LoVo (cell line): ENCODE results near the gene ZNF213.
"Not testable (repeated sequence)": the region's sequence is repeated elsewhere in the genome, so short reads cannot be mapped to it uniquely, and the experiment has no call there.

Experiments used
- DNase-seq: peaks from one replicate; pipeline ENCODE4 v3.0.0-alpha.2; 2016; ENCODE audit warnings: low spot score

ZNF213 gene

DNA sequence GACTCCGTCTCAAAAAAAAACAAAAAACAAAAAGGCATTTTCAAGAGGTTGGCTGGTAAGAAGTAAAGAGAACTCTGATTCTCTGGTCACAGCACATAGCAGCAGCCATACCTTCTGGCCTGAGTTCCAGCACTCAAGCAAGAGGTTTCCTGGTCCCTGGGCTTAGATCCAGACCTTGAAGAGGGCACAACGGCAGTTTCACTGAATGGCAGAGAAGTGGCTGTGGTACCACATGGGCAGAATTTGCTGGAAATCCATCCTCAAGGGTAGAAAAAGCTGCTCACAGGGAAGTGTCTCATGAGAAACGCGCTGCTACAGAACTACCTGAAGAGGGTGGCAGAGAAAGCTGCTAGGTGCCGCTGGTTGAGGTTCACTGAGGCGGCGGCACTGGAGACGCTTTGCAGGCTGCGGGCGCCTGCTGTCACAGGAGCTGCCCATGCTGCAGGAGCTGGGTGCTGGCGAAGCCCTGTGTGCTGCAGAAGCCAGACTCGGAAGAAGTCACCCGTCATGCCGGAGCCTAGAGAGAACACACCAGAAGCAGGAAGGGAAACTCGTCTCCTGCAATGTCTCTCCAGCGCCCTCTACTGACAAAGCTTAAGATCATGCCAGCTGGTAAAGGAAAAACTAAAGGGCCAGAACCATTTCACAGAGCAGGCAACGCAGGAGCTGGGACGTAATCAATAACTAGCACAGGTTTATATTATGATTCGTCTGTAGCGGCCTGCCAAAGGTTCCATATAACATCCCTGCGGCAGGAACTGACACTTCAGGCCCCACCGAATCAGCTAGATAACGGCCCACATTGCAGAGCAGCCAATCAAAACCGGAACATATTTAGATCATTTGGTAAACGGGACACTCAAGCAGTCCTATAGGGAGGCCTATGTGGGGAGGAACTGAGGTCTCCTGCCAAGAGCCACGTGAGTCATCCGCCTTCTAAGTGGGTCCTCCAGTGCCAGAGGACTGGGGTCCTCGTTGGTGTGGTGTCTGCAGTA is 5.4 kb upstream of the ZNF213 start:
- peak; percentile 77 for DNase-seq

DNA sequence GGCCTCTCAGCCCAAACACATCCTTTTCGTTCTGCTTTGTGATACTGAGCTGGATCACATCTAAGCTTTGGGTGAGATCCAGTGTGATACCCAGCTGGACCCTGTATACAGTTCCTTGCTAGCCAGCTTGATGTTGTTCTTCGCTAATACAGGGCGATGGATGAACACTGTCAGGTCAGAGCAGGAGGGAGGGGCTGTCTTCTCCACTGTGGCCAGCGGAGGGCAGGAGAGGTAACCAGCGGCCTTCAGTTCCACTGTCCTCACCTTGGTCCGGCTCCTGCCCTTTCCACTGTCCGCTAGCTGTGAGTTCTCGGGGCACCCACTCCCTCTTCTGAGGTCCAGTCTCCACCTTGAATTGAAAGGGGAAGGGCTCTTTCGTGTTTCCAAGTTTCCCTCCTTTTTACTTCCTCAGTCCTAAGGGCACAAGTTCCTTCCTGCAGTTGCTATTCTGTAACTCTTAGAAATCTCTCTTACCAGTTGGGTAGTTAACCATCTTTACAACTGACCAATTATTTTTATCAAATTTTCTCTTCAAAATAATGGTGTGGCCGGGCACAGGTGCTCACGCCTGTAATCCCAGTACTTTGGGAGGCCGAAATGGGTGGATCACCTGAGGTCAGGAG is 3.0 kb upstream of the ZNF213 start:
- peak; percentile 34 for DNase-seq

DNA sequence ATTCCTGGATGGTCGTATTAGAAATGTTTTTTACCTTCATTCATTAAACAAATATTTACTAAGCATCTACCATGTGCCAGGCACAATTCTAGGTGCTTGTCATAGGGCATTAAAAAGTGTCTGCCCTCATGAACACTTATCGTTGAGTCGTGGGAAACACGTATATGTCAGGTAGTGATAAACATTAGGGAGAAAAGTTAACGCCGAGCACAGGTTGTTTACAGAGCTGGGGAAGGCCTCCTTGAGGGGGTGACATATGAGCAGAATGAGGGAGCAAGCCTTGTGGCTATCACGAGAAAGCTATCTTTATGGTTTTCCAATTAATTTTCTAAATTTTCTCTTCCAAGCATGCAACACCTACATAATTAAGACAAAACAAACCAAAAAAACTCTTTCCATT is 985 bp upstream of the ZNF213 start:
- no peak for DNase-seq

DNA sequence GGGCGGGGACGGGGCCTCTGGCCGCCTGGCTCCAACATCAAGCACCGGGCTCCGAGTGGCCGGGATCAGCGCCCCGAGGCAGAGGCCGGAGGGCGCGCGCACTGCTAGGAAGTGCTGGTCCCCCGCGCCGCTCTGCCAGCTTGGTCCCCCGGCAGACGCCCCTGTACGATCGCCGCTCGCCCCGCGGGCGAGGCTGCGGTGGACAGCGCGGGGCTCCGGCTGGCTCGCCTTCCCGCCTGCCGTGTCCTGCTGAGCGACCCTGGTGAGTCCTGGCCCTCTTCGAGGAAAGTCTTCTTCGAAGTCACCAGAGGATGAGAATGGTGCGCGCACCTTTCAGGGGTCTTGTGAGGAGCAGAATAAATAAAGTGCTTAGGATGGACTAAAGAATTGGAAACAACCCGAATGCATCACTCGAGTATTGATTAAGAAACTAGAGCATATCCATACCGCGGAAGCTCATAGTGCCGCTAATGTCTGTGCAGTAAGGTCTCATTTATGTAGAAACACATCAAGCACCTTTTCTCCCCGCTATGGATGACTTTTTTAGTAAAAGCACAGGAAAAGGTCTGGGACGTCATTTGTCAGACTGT is 392 bp downstream of the ZNF213 start:
- DNase-seq, result no peak

DNA sequence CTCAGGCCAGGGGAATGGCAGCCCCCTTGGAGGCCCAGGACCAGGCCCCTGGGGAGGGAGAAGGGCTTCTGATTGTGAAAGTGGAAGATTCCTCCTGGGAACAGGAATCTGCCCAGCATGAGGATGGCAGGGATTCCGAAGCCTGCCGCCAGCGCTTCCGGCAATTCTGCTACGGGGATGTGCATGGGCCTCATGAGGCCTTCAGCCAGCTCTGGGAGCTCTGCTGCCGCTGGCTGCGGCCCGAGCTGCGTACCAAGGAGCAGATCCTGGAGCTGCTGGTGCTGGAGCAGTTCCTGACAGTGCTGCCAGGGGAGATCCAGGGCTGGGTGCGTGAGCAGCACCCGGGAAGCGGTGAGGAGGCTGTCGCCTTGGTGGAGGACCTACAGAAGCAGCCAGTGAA is 2.4 kb downstream of the ZNF213 start:
- no peak for DNase-seq

DNA sequence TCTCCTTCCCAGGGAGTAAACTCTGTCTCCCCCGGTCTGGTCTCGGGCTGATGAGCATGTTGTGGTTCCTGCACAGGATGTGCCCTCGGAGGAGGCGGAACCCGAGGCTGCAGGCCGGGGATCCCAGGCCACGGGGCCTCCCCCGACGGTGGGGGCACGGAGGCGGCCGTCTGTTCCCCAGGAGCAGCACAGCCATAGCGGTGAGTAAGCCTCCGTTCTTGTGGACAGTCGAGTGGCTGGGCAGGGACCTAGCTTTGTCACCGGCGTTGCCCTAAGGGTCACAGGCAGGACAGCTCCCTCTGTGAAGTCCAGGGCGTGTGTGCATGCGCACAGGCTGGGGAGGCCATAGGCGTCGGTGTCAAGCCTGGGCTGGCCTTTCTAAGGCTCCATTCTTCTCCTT is 3.5 kb downstream of the ZNF213 start:
- DNase-seq, result no peak

DNA sequence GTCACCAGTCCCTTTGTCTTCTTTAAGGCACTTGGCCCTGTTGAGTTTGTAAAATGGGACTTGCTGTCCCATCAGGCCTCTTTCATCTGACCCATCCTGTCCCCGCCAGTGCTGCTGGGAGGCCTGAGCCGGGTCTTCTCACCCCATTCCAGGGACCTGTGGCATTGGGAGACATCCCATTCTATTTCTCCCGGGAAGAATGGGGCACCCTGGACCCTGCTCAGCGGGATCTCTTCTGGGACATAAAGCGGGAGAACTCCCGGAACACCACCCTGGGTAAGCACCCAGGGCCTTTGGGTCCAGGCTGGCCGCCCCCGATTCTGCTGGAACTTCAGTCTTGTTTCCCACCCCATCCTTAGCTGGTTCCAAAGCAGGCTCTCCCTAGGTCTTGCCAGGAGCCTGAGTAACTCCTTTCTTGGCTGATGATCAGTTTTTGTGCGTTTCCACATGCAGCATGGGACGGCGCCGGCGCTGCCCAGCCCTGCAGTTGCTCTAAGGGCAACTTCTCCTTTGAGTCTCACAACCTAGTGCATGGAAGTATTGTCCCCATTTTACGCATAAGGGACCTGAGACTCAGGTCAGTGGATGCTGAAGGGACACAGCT is 4.1 kb downstream of the ZNF213 start:
- no peak for DNase-seq

DNA sequence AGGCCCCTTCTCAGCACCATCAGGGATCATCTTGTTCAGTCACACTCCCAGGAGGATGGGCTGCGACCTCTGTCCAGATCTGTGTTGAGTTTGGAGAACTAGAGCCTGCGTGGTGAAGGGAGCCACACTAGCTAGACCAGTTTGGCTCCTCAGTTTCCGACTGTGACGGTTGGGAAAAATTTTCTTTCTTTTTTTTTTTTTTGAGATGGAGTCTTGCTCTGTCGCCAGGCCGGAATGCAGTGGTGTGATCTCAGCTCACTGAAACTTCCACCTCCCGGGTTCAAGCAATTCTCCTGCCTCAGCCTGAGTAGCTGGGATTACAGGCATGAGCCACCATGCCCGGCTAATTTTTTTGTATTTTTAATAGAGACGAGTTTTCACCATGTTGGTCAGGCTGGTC is 4.7 kb downstream of the ZNF213 start:
- DNase-seq, result not testable (repeated sequence)

DNA sequence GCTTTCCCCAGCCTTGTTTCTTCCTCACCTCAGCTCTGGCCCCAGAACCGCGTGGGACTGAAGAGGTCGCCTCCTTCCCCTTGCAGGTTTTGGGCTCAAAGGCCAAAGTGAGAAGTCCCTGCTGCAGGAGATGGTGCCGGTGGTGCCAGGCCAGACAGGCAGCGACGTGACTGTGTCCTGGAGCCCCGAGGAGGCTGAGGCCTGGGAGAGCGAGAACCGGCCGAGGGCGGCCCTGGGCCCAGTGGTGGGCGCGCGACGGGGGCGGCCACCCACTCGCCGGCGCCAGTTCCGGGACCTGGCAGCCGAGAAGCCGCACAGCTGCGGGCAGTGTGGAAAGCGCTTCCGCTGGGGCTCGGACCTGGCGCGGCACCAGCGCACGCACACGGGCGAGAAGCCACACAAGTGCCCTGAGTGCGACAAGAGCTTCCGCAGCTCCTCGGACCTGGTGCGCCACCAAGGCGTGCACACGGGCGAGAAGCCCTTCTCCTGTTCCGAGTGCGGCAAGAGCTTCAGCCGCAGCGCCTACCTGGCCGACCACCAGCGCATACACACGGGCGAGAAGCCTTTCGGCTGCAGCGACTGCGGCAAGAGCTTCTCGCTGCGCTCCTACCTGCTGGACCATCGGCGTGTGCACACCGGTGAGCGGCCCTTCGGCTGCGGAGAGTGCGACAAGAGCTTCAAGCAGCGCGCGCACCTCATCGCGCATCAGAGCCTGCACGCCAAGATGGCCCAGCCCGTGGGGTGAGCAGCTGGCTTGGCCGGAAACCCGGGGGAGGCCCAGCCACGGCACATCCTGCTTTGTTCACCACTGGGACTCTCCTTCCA is 6.0 kb downstream of the ZNF213 start:
- DNase-seq, result no peak

DNA sequence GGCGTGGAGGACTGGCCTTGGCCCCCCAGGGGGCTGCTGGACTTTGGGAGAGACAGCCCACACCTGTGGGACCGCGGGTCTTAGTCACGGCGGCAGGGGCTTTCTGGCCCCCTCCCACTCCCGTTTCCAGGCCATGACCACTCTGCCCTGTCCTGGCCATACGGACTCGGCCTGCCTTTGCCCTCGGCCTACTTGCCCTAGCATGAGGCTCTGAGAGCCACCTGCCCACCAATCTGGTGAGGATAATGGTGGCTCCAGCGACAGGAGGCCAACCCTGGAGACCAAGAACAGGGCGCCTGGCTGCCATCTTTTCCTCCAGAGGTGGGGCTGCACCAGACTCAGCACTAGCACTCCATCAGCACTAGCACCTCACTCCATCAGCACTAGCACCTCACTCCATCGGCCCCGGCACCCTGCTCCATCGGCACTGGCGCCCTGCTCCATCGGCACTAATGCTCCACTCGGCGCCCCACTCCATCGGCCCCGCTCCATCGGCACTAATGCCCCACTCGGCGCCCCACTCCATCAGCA is 7.0 kb downstream of the ZNF213 start:
- DNase-seq, result no peak

DNA sequence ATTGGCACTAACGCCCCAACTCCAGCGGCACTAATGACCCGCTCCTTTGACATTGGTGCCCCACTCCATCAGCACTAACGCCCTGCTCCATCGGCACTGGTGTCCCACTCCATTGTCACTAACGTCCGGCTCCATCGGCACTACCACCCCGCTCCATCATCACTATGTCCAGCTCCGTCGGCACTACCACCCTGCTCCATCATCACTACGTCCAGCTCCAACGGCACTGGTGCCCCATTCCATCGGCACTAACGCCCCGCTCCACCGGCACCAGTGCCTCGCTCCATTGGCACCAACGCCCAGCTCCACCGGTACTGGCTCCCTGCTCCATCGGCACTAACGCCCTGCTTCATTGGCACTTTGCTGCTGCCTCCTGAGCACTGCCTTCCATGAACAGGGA is 7.5 kb downstream of the ZNF213 start:
- no peak for DNase-seq

DNA sequence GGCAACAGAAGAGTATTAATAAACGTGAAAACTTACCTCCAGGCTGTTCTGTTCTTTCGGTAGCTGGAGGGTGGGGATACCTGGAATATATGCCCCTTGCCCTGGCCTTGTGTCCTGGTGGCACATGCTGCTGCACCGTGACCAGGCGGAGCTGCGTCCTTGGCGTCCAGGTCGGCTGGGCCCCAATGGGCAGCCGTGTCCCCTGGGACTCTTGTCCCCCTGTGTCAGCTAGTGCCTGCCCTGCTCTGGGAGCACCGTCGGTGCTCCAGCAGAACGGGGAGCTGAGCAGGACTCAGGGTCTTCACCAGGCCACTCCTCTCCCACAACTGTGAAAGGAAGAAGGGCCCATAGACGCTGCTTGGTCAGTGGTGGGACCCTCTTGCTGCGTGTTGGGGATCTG is 7.9 kb downstream of the ZNF213 start:
- DNase-seq, result no peak

DNA sequence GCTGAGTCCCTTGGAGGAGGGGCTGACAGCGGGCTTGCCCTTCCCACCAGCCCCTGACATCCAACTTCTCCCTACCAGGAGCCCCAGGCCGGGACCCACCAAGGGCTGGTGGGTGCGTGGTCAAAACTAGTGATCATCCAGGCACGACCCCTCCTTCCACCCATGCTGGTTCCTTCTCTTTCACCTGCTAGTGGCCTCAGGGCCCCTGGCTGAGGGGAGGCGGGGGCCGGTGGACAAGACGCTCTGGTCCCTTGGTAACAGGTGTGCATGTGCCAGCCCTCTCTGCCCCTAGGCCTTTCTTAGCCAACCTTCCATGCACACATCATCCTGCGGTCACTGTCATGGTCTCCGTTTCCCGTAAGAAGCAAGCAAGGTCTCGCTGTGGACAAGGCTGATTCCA is 8.4 kb downstream of the ZNF213 start:
- DNase-seq, result no peak

DNA sequence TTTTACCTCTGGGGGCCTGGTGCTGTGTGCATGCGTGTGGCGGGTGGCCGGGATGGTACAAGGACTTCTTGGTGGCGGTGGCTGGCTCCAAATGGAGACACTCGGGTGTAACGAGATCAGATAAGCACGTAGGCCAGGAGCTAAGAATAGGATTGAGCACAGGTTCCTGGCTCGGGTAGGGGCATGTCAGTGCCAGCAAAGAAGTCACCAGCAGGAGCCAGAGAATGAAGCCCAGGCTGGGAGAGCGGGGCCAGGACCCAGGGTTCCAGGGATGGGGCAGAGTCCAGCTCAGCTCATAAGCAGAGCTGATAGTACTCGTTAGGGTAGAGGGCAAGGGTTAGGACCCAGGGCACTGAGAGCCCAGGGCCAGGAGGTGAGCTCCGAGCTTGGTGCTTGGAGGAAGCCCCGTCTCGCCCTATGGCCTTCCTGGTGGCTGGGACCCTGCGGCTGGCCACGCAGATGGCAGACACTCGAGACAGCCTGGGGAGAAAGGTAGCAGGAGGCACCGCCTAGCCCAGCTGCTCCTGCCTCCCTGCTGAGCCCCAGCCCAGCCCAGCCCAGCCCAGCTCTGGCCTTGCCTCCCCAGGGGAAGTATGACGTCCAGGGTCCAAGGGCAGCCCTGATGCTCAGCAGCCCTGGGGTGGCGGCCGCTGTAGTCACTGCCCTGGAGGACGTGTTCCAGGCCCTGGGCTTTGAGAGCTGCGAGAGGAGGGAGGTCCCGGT is 8.9 kb downstream of the ZNF213 start:
- DNase-seq, result no peak

DNA sequence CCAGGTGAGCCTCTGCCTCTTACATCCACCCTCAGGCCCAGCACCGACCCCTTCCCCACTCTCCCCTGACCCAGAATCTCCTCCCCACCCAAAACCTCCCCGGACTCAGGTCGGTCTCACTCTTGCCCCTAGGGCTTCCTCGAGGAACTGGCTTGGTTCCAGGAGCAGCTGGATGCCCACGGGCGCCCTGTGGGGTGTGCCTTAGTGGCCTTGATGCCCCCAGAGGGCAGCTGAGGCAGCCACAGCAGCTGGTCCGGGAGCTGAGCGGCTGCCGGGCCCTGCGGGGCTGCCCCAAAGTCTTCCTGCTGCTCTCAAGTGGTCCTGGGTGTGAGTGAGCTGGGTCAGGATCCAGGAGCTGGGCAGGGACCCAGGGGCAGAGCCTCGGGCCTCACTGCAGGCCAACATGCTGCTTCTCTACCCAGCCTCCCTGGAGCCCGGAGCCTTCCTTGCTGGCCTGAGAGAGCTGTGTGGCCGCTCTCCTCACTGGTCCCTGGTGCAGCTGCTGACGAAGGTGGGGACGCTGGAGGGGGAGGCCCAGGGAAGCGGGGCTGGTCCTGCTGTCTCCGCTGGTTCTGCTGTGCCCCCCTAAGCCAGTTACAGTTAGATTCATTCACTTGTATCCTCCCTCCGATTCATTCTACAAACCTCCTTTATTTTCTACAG is 9.6 kb downstream of the ZNF213 start:
- no peak for DNase-seq

DNA sequence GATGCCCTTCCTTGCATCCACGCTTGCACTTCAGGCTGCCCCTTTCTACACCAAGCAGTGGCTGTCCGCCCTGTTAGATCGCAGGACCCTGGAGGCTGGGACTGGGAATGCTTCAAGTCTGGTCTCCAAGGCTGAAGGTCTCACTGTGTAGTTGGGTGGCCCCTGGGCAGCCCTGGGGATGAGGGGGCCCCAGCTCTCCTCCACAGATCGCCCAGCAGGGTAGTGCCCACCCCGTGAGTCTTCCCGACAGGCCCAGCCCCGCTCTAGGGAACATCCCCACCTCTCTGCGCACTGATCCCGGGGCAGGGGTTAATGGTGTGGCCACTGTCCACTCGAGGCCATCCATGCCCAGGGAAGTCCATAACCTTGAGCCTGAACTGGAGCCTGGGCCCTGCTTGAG is 10.3 kb downstream of the ZNF213 start:
- no peak for DNase-seq

DNA sequence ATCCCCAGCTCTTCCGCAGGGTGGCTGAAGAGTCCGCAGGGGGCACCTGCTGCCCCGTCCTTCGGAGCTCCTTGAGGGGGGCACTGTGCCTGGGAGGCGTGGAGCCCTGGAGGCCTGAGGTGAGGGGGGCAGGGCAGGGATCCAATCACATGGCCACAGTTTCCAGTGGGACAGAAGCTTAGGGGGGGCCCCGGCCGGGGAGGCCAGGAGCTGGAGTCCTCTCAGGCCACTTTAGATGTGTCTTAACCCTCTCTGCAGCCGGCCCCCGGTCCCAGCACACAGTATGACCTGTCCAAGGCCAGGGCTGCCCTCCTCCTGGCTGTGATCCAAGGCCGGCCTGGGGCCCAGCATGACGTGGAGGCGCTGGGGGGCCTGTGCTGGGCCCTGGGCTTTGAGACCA is 10.8 kb downstream of the ZNF213 start:
- DNase-seq, result no peak

DNA sequence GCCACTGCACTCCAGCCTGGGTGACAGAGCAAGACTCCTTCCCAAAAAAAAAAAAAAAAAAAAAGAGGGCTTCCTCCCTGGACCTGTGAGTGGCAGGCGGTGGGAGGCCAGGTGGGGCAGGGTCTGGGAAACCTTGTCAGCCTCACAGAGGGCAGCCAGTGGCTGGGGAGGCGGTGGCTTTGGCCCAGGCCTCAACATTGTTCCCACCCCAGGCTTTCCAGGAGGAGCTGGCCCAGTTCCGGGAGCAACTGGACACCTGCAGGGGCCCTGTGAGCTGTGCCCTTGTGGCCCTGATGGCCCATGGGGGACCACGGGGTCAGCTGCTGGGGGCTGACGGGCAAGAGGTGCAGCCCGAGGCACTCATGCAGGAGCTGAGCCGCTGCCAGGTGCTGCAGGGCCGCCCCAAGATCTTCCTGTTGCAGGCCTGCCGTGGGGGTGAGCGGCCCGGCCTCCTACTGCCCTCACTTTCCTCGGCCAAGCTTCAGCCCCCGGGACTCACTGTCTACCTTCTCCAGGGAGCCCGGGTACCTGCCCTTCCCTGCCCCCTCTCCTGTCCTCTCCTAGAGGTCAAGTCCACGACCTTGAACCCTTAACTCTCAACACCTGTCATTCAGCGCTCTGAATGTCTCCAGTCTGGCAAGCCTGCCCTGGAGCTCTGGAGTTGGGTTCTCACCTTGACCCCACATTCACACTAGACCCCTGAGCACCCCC is 12.4 kb downstream of the ZNF213 start:
- DNase-seq, result no peak

DNA sequence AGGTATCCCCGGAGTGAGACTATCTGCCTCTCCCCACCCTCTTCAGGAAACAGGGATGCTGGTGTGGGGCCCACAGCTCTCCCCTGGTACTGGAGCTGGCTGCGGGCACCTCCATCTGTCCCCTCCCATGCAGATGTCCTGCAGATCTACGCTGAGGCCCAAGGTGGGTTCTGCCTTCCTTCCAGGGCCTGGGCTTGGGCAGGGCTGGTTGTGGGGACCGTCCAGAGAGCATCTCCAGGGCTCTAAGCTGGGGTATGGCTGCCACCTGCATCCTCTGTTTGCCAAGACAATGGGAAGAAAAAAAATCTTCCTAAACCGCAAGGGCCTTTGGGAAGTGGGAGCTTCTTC is 12.9 kb downstream of the ZNF213 start:
- DNase-seq, result no peak
